GM19438 (cell line): ENCODE measurements around the gene PPIE.

Source experiments
- ATAC-seq: cut with Tn5 transposase; IDR thresholded peaks from one replicate; pipeline ENCODE4 v1.9.1; 2021; ENCODE audit warnings: low read depth; ENCODE audit not compliant: unreplicated experiment

PPIE gene

GRCh38 chr1:39800471-39800835 lies 61.8 kb downstream of the PPIE start:
- ATAC-seq: no peak

GRCh38 chr1:39802496-39803260 lies 64.0 kb downstream of the PPIE start:
- ATAC-seq: no peak

GRCh38 chr1:39805385-39805784 lies 66.7 kb downstream of the PPIE start:
- no peak for ATAC-seq

GRCh38 chr1:39808784-39809517 lies 70.3 kb downstream of the PPIE start:
- ATAC-seq: no peak

GRCh38 chr1:39812913-39813312 lies 74.2 kb downstream of the PPIE start:
- ATAC-seq: no peak
